Naive thymus-derived CD4-positive, alpha-beta T cell (primary cell): ENCODE data around the gene PNMA8B. TPM values are rescaled to one million over a fixed set of nuclear protein-coding genes. Genes with fewer than 3 reads are reported as not detected.
A peak's percentile ranks its signal among the peaks of the same experiment; 100 is the strongest.

ENCODE experiments used
- ATAC-seq: fragments of 150-1000 bp; cut with Tn5 transposase; 2 replicates; pipeline ENCODE4 v1.10.0; 2021; ENCODE audit warnings: mild to moderate bottlenecking, moderate library complexity
- CTCF ChIA-PET: fragments of 350-600 bp; sonication (Branson Sonifier 250); formaldehyde crosslinking; loops from one replicate; lab custom pipeline; 2021; ENCODE audit warnings: antibody characterized with exemption; lab: Charles Lee
- POLR2A ChIA-PET: fragments of 350-600 bp; sonication (Branson Sonifier 250); formaldehyde crosslinking; loops from one replicate; lab custom pipeline; 2021; ENCODE audit warnings: antibody characterized with exemption, inconsistent platforms; lab: Charles Lee
- DNase-seq, 9 donors: peaks; one replicate each; pipeline versions ENCODE4 v3.0.0 to v3.0.0-alpha.2; 2020 to 2022; ENCODE audit warnings: mixed read lengths in 1 of 9
- H3K27ac ChIP-seq: one replicate; pipeline ENCODE4 v1.7.0; 2013; ENCODE audit warnings: mild to moderate bottlenecking, low read depth, low read length, moderate library complexity
- H3K27me3 ChIP-seq, 2 donors: one replicate each; pipeline ENCODE4 v1.7.0; 2013; ENCODE audit warnings: low read length in 2 of 2, mild to moderate bottlenecking in 2 of 2, moderate library complexity in 2 of 2; ENCODE audit not compliant: control insufficient read depth in 2 of 2, insufficient read depth in 2 of 2
- H3K36me3 ChIP-seq, 3 experiments: 1 replicate in 2 of 3; 2 replicates in 1 of 3; pipeline ENCODE4 v1.7.0; 2013; ENCODE audit warnings: low read length in 3 of 3, mild to moderate bottlenecking in 3 of 3, moderate library complexity in 1 of 3; ENCODE audit not compliant: insufficient read depth in 3 of 3, control insufficient read depth in 2 of 3
- H3K4me1 ChIP-seq, 2 donors: one replicate each; pipeline ENCODE4 v1.7.0; 2013; ENCODE audit warnings: low read length in 2 of 2, mild to moderate bottlenecking in 2 of 2, moderate library complexity in 1 of 2; ENCODE audit not compliant: control insufficient read depth in 2 of 2, insufficient read depth in 2 of 2
- H3K4me3 ChIP-seq: 2 replicates; pipeline ENCODE4 v1.7.0; 2013; ENCODE audit warnings: mild to moderate bottlenecking, low read length
- H3K9me3 ChIP-seq, 3 experiments: 1 replicate in 2 of 3; 2 replicates in 1 of 3; pipeline ENCODE4 v1.7.0; 2013; ENCODE audit warnings: low read length in 3 of 3; ENCODE audit not compliant: control insufficient read depth in 2 of 3
- H3K27ac Mint-ChIP-seq, 9 donors: one replicate each; pipeline ENCODE4 v1.8.0; 2020 to 2022; ENCODE audit warnings: mixed read lengths in 9 of 9, mild to moderate bottlenecking in 8 of 9, moderate library complexity in 5 of 9, inconsistent platforms in 2 of 9
- H3K27me3 Mint-ChIP-seq, 5 donors: one replicate each; pipeline ENCODE4 v1.8.0; 2021 to 2022; ENCODE audit warnings: mixed read lengths in 5 of 5, mild to moderate bottlenecking in 1 of 5
- H3K36me3 Mint-ChIP-seq, 5 donors: one replicate each; pipeline ENCODE4 v1.8.0; 2020 to 2022; ENCODE audit warnings: mixed read lengths in 5 of 5, mild to moderate bottlenecking in 3 of 5, inconsistent platforms in 1 of 5
- H3K4me1 Mint-ChIP-seq, 7 donors: one replicate each; pipeline ENCODE4 v1.8.0; 2020 to 2022; ENCODE audit warnings: mixed read lengths in 7 of 7, mild to moderate bottlenecking in 3 of 7, inconsistent platforms in 1 of 7
- H3K4me3 Mint-ChIP-seq, 10 donors: one replicate each; pipeline ENCODE4 v1.8.0; 2020 to 2022; ENCODE audit warnings: mild to moderate bottlenecking in 10 of 10, mixed read lengths in 10 of 10, moderate library complexity in 6 of 10, inconsistent platforms in 2 of 10
- H3K9me3 Mint-ChIP-seq, 11 donors: one replicate each; pipeline ENCODE4 v1.8.0; 2020 to 2022; ENCODE audit warnings: mixed read lengths in 11 of 11, mild to moderate bottlenecking in 4 of 11, inconsistent platforms in 1 of 11, moderate library complexity in 1 of 11
- intact Hi-C, 2 donors: fragments of 100-400 bp; cut with micrococcal nuclease; formaldehyde crosslinking; loops; one replicate each; pipeline ENCODE4 v1.15.1; 2023
- polyA plus RNA-seq, 2 donors: library from polyadenylated mRNA; unstranded; fragments of 300-500 nt; fragmentation: Illumina TruSeq; gene quantifications; one replicate each; pipeline ENCODE4 v1.2.3, GENCODE V29; 2021
- total RNA-seq, 6 experiments: library from RNA in 5 of 6; stranded (reverse) in 5 of 6; gene quantifications; 1 replicate in 5 of 6; 2 replicates in 1 of 6; pipeline ENCODE4 v1.2.3 and lab custom pipeline; 2021 to 2026

Gene PNMA8B
- total and polyA plus RNA-seq, 7 experiments from 2014 or later, result 0.24 to 2.3 (median 1.4) TPM; not detected in 1

DNA sequence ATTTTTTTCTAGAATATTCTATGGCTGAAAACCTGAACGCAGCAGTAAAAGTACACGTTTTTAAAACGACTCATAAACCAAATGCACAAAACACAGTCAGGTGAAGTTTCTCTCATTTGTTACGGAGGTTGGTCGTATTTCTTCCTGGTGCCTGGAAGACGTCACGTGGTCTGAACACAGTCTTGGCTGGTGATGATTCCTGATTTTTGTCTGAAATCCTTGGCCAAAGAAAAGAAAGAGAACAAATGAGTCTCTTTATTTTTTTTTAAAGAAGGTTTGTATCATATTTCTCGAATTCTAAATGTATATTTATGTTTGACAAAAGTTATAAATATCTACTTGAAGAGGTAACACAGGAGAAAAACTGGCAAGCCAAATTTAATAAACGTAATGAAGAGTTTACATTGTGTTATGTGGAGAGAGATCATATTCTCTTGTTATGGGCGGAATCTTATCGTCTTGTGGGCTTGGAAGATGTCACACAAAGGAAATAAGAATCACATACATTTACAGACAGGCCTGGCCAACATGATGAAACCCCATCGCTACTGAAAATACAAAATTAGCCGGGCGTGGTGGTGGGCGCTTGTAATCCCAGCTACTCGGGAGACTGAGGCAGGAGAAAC is 14.3 kb downstream of the PNMA8B start:
- H3K27ac Mint-ChIP-seq, result no peak overlapping the region
- intact Hi-C loops, result no loop called here
- no peak overlapping the region for H3K4me3 Mint-ChIP-seq
- Histone ChIP-seq H3K36me3 (no peaks in the 10 kb centered on the region), H3K4me3 (no peak overlapping the region), H3K27ac (no peak overlapping the region), H3K27me3 (no peaks in the 10 kb centered on the region), H3K9me3 (no peaks in the 10 kb centered on the region), H3K4me1 (no peaks in the 10 kb centered on the region)
- ATAC-seq, result no peak
- DNase-seq, result no peak
- peaks cover 26 to 63% (median 45%) of the 10 kb centered on the region in 5 donors for H3K27me3 Mint-ChIP-seq
- H3K9me3 Mint-ChIP-seq, result no peaks in the 10 kb centered on the region
- H3K4me1 Mint-ChIP-seq, result peaks cover 0 to 5% (median 0%) of the 10 kb centered on the region in 7 donors
- POLR2A ChIA-PET, result no interaction called here
- no peaks in the 10 kb centered on the region for H3K36me3 Mint-ChIP-seq
- CTCF ChIA-PET, result interaction anchor here (0.7 kb wide), 1 partner anchor 54 kb away, joined by 3 read pairs; no protein-coding TSS in a partner anchor

DNA sequence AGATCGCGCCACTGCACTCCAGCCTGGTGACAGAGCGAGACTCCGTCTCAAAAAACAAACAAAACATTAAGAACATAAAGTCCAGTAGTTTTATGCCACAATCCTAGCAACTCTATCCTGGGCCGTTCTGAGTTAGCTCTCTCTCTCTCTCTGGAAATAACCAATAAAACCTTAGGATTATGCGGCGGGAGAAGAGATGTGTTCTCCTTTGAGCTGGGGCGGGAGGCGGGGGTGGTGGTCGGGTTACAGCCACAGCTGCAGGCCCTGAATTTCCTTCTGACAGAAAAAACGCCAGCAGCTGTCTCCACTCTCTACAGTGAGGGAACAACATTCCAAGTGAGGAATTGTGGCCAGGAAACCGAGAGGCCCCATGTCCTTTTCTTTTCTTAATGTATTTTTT is 15.3 kb downstream of the PNMA8B start:
- Mint-ChIP-seq H3K27ac (no peak overlapping the region), H3K4me1 (peaks cover 0 to 5% (median 0%) of the 10 kb centered on the region in 7 donors), H3K36me3 (no peaks in the 10 kb centered on the region), H3K27me3 (peaks cover 24 to 54% (median 39%) of the 10 kb centered on the region in 5 donors), H3K4me3 (no peak overlapping the region), H3K9me3 (no peaks in the 10 kb centered on the region)
- ChIA-PET CTCF (no interaction called here), POLR2A (no interaction called here)
- no peaks in the 10 kb centered on the region for H3K27me3 ChIP-seq
- no peak overlapping the region for H3K27ac ChIP-seq
- no peaks in the 10 kb centered on the region for H3K36me3 ChIP-seq
- intact Hi-C loops, result no loop called here
- H3K9me3 ChIP-seq, result no peaks in the 10 kb centered on the region
- ATAC-seq (no peak), DNase-seq (no peak)
- H3K4me3 ChIP-seq, result no peak overlapping the region
- no peaks in the 10 kb centered on the region for H3K4me1 ChIP-seq

DNA sequence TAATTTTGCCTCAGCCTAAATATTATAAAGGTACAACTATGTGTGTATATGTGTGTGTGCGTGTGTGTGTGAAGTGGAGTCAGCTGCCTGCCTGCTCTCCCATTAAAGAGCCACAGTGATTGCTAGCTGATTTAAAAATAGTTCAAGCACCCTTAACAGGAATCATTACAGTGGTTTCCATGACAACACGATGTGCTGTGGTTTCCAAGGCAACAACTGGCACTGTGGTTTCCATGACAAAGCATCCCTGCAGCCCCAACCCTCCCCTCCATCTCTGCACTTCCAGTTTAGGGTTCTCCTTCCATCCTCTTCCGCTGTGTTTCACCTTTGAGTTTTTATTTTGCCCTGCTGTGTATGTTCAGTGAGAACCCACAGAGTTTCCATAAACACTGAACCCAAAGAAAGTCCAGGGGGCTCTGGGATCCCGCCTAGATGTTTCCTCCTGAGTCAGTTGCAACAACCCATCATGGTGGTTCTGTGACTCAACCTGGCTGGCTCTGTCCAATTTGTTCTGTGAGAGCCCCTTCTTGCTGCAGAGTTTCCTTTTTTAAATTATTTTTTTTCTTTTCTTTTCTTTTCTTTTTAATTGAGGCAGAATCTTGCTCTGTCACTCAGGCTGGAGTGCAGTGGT is 17.2 kb downstream of the PNMA8B start:
- ATAC-seq (peak; percentile 38), DNase-seq (peak in 3 of 9 donors; percentile 26 to 38 (median 35))
- ChIA-PET CTCF (no interaction called here), POLR2A (interaction anchor here (0.6 kb wide), 1 partner anchor 423 kb away, joined by 3 read pairs; no protein-coding TSS in a partner anchor)
- Histone ChIP-seq H3K36me3 (no peaks in the 10 kb centered on the region), H3K27ac (no peak overlapping the region), H3K4me3 (no peak overlapping the region), H3K9me3 (no peaks in the 10 kb centered on the region), H3K27me3 (peaks cover 0 to 6% of the 10 kb centered on the region in 2 donors), H3K4me1 (no peaks in the 10 kb centered on the region)
- Mint-ChIP-seq H3K4me3 (no peak overlapping the region), H3K27me3 (peaks cover 28 to 57% (median 41%) of the 10 kb centered on the region in 5 donors), H3K36me3 (peaks cover 0 to under 1% (median 0%) of the 10 kb centered on the region in 5 donors), H3K4me1 (peaks cover 0 to 7% (median 0%) of the 10 kb centered on the region in 7 donors), H3K9me3 (no peaks in the 10 kb centered on the region), H3K27ac (peak overlapping the region in 1 of 9 donors; percentile 51)
- intact Hi-C loops, result no loop called here

DNA sequence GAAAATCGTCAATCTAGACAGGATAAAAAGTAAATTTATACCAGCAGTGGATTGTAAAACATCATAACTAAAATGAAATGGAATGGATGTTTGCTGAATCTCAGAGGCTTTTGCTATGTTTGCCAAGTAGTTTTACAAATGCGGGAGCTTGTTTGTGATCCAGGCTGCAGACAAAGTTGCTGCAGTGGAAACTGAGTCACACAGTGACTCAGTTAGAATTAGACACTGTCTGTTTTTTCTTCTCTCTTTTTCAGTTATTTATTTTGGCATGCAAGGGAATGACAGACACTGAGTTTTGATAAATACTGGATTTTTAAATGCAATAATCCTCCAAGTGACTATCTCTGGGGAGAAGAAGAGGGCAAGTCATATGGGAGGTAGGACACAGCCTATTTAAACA is 19.7 kb downstream of the PNMA8B start:
- CTCF ChIA-PET, result no interaction called here
- peaks cover 37 to 60% (median 39%) of the 10 kb centered on the region in 5 donors for H3K27me3 Mint-ChIP-seq
- peaks cover 0 to 7% (median 3%) of the 10 kb centered on the region in 7 donors for H3K4me1 Mint-ChIP-seq
- Histone ChIP-seq H3K4me1 (no peaks in the 10 kb centered on the region), H3K4me3 (no peak overlapping the region), H3K9me3 (no peaks in the 10 kb centered on the region), H3K27me3 (peaks cover 0 to 8% of the 10 kb centered on the region in 2 donors), H3K27ac (no peak overlapping the region), H3K36me3 (no peaks in the 10 kb centered on the region)
- no peaks in the 10 kb centered on the region for H3K9me3 Mint-ChIP-seq
- intact Hi-C loops, result no loop called here
- H3K36me3 Mint-ChIP-seq, result peaks cover 0 to 3% (median 0%) of the 10 kb centered on the region in 5 donors
- POLR2A ChIA-PET, result no interaction called here
- DNase-seq (no peak), ATAC-seq (no peak)
- no peak overlapping the region for H3K27ac Mint-ChIP-seq
- H3K4me3 Mint-ChIP-seq, result no peak overlapping the region

DNA sequence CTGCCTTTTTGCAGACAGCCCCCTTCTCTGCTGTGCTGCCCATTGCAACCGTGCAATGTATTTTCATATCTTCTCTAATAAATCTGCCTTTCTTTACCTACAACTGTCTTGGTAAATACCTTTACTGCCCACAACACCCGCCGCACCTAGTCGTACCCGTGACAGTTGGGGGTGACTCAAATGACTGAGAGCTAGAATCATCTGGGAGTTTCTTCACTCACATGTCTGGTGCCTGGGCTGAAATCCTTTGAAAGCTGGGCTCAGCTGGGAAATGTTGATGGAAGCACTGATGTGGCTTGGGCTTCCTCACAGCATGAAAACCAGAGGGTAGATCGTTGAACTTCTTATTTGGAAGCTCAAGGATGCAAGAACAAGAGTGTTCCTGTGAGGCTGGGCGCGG is 21.5 kb downstream of the PNMA8B start:
- H3K9me3 Mint-ChIP-seq, result no peaks in the 10 kb centered on the region
- H3K36me3 ChIP-seq, result no peaks in the 10 kb centered on the region
- H3K27ac Mint-ChIP-seq, result no peak overlapping the region
- H3K27ac ChIP-seq, result no peak overlapping the region
- no peak for DNase-seq
- CTCF ChIA-PET, result interaction anchor here (0.6 to 1.1 kb wide), 2 partner anchors 67 to 78 kb away, joined by 3 read pairs; no protein-coding TSS in a partner anchor
- no peak overlapping the region for H3K4me3 Mint-ChIP-seq
- ATAC-seq, result no peak
- intact Hi-C loops, result no loop called here
- POLR2A ChIA-PET, result no interaction called here
- peaks cover 40 to 69% (median 51%) of the 10 kb centered on the region in 5 donors for H3K27me3 Mint-ChIP-seq
- H3K4me3 ChIP-seq, result no peak overlapping the region
- H3K27me3 ChIP-seq, result peaks cover 5 to 8% of the 10 kb centered on the region in 2 donors
- H3K9me3 ChIP-seq, result no peaks in the 10 kb centered on the region
- peaks cover 0 to 3% (median 0%) of the 10 kb centered on the region in 5 donors for H3K36me3 Mint-ChIP-seq
- no peaks in the 10 kb centered on the region for H3K4me1 ChIP-seq
- H3K4me1 Mint-ChIP-seq, result peaks cover 0 to 7% (median 3%) of the 10 kb centered on the region in 7 donors

DNA sequence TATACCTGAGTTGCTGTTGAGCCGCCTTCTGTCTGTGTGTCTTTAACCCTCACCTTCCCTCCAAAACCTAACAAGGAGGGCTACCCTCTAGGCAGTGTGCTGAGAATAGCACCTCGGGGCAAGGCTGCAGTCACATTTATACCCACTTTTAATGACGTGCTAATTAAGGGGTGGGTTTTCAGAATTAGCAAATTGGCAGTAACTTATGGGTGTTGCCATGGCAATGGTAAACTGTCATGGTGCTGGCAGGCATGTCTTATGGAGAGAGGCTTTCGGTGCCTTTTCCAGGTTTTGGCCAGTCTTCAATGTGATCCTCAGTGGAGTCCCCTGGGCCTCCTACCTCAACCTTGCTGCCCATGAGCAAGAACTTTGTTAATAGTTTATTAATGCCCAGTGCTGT is 23.1 kb downstream of the PNMA8B start:
- H3K36me3 Mint-ChIP-seq, result peaks cover 0 to 3% (median 0%) of the 10 kb centered on the region in 5 donors

More for the DNA sequence above, 23.1 kb downstream of the PNMA8B start:
- H3K4me3 ChIP-seq, result no peak overlapping the region
- CTCF ChIA-PET, result no interaction called here
- Mint-ChIP-seq H3K27me3 (peaks cover 36 to 62% (median 50%) of the 10 kb centered on the region in 5 donors), H3K27ac (no peak overlapping the region), H3K4me1 (peaks cover 0 to 6% (median 0%) of the 10 kb centered on the region in 7 donors), H3K9me3 (no peaks in the 10 kb centered on the region), H3K4me3 (no peak overlapping the region)
- POLR2A ChIA-PET, result interaction anchor here (0.6 kb wide), 1 partner anchor 16 kb away, joined by 3 read pairs; no protein-coding TSS in a partner anchor
- no peak for ATAC-seq
- DNase-seq, result no peak
- peaks cover 5 to 8% of the 10 kb centered on the region in 2 donors for H3K27me3 ChIP-seq
- no peaks in the 10 kb centered on the region for H3K36me3 ChIP-seq
- no peaks in the 10 kb centered on the region for H3K4me1 ChIP-seq
- H3K9me3 ChIP-seq, result no peaks in the 10 kb centered on the region
- no peak overlapping the region for H3K27ac ChIP-seq
- intact Hi-C loops, result no loop called here
